GM19328 (cell line): ENCODE measurements around the gene NUP205.

ENCODE experiments used
- ATAC-seq: cut with Tn5 transposase; IDR thresholded peaks from one replicate; pipeline ENCODE4 v1.9.1; 2021; ENCODE audit warnings: mild to moderate bottlenecking, moderate library complexity; ENCODE audit not compliant: unreplicated experiment

The NUP205 gene

DNA sequence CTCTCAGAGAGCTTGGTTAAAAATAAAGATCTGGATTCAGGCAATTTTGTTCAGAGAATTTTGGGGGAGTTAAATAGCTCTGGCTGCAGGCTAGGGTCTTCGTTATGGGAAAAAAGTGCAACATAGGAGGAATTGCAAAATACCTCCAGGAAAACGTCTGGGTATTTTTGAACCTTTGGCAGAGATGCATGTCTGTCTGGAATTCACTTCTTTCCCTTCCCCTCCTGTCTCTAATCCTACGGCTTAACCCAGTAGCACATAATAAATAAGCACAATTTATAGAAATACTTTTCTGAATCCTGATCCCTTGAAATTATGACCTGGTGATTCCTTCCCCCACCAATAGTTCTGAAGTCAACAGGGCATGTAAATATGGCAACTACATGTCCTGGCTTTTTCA lies 19.3 kb upstream of the NUP205 start:
- ATAC-seq, result no peak

DNA sequence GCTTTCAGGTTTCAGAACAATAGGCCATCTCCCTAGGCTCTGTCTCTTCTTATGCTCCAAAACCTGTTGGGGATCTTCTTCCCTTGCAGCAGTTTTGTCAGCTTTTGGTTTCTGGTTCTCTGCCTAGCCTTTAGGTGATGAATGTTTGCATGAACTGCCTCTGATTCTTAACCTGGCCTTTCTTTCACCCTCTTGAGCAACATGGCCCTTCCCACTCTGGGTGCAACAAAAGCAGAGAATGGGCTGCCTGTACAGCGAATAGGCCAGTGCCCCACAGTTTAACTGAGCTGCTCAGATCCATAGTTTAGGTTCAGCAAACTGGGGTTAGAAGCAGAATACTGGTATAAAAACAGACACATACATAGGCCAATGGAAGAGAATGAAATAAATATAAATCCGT lies 18.1 kb upstream of the NUP205 start:
- ATAC-seq, result no peak

DNA sequence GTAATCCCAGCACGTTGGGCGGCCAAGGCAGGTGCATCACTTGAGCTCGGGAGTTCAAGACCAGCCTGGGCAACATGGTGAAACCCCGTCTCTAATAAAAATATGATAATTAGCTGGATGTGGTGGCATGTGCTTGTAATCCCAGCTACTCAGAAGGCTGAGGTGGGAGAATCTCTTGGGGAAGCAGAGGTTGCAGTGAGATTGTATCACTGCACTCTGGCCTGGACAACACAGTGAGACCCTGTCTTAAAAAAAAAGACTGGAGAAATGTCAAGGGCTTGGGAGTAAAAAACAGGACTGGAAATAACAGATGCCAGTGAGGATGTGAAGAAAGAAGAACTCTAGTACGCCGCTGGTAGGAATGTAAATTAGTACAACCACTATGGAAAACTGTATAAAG lies 16.7 kb upstream of the NUP205 start:
- no peak for ATAC-seq

DNA sequence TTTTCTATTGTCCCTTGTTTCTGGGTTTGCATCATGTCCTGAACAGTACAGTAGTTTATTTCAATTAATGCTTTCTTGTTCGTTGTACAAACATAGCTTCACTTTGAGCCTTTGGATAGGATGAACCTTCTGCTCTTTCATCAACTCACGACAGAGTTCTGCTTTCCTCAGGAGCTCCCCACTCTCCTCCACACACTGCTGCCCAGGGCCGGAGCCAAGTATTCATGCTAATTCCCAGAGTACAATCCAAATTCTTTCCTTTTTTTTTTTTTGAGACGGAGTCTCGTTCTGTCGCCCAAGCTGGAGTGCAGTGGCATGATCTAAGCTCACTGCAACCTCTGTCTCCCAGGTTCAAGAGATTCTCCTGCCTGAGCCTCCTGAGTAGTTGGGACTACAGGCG lies 7.5 kb upstream of the NUP205 start:
- no peak for ATAC-seq

DNA sequence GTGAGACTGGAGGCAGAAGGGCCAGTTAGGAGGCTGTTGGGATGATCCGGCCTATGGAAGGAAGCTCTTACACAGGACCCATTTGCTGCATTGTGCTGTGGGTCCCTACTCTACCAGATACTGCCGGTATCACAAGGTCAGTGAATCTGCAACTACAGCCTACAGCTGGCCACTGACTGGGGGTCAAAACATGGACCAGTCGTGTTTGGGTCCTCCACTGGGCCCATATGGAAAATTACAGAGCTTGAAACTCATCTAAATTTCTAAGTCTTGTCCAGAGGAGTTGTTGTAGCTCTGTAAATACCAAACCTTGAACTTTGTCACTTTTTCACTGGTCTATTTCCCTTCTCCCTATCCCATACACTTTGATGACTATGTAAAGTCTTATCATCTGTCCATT lies 5.6 kb upstream of the NUP205 start:
- ATAC-seq, result no peak

DNA sequence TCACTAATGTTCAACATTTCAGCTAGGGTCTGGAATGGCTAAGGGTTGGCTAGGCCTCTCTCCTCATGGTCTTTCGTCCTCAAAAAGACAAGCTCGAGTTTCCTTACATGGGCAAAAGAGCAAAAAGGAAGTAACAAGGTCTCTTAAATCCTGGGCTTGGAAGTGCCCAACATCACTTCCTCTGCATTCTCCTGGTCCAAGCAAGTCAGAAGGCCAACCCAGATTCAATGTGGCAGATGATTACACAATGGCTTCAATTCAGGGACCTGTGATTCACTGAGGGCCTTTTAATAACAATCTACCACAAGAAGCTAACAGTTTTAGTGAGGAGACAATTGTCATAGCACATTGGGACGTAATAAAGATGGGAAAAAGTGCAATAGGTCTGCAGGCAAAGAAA lies 4.4 kb upstream of the NUP205 start:
- ATAC-seq, result no peak

DNA sequence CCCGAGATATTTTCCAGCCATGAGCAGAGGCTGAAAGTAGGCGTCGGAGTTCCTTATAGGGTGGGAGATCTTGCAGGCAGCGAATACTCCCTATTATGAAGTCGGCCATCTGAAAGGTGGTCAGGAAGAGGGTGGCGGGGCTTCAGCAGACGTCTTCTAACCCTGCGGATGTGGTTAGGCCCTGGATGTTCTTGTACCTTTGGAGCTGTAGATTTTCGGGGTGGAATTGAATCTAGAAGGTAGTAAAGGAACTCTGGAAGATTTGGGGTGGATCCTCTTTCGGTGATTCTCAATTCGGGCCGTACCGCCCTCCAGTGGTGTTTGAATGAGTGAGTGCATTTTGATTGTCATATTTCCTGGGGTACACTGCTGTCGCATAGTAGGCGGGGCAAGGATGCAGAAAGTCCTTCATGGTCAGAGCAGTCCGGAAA lies 635 bp downstream of the NUP205 start:
- ATAC-seq, result peak; percentile 60

DNA sequence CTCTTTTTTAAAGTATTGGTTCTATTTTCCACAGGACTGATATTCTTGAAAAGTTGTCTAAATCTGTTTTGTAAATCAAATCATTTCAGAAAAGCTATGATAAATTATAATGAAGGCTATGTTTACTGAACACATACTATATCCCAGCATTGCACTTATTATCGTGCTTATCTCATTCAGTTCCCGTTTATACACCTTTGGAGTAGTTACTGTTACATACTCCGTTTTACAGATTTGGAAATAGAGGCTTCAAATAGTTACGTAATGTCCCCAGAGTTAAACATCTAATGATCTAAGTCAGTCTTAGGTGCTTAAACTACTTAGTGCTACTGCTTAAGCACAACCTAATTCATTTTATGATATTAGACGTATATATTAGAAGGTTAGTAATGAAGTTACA lies 1.2 kb downstream of the NUP205 start:
- ATAC-seq, result no peak

DNA sequence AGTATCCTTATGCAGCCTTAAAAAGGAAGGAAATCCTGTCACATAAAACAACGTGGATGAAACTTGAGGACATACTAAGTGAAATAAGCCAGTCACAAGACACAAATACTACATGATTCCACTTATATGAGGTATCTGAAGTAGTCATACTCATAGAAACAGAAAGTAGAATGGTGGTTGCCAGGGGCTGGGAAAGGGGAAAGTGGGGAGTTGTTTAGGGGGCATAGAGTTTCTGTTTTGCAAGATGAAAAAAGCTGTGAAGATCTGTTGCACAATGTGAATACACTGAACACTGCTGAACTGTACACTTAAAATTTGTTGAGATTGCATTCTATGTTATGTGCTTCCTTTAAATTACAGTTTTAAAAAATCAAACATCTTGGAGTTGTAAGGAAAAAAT lies 2.9 kb downstream of the NUP205 start:
- ATAC-seq, result no peak

DNA sequence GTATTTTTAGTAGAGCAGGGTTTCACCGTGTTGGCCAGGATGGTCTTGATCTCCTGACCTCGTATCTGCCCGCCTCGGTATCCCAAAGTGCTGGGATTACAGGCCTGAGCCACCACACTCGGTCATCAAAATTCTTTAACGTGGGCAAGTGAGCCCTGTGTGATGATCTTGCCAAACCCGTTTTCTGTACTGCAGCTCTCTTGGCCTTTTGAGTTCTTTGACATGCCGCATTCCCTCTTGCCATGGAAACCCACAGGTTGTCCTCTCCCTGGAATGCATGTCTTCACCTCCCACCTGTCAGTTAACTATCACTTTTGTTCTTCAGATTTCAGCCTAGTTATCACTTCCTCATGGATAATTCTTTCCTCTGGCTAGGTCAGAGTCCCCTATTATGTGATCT lies 5.0 kb downstream of the NUP205 start:
- no peak for ATAC-seq

DNA sequence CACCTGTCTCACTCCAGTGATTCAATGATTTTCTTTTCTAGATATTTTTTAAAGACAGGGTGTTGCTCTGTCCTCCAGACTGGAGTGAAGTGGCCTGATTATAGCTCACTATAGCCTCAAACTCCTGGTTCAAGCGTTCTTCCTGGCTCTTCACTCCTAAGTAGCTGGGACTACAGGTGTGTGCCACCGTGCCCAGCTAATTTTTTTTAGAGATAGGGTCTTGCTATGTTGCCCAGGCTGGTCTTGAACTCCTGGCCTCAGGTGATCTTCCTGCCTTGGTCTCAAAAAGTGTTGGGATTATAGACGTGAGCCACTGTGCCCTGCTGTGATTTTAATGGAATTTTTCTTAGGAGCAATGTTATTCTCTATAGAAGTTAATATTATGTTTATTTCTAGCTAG lies 14.1 kb downstream of the NUP205 start:
- no peak for ATAC-seq

DNA sequence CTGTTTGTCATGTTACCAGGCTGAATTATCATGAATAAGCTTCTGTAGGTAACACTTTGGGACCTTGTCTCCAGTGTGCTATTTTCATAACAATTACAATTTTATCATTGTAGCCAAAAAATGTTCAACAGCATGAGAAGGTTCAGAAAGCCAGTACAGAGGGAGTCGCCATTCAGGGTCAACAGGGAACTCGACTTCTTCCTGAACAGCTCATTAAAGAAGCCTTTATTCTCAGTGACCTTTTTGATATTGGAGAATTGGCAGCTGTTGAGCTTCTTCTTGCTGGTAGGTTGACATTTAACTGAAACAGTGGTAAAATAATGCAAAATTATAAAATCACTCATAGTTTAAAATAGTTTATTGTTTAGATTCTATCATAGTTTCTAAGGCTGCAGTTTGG lies 15.8 kb downstream of the NUP205 start:
- no peak for ATAC-seq

DNA sequence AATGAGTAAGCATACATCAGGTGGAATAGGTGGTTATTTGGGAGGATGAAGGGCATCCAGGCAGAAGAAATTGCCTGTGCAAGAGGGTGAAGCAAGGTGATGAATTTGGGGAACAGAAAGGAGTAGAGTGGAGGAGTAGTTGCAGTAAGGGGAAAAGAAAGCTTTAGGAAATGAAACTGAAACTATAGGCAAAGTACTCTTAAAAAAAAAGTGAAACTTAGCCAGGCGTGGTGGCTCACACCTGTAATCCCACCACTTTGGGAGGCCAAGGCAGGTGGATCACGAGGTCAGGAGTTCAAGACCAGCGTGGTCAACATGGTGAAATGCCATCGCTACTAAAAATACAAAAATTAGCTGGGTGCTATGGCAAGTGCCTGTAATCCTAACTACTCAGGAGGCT lies 17.6 kb downstream of the NUP205 start:
- ATAC-seq, result no peak

DNA sequence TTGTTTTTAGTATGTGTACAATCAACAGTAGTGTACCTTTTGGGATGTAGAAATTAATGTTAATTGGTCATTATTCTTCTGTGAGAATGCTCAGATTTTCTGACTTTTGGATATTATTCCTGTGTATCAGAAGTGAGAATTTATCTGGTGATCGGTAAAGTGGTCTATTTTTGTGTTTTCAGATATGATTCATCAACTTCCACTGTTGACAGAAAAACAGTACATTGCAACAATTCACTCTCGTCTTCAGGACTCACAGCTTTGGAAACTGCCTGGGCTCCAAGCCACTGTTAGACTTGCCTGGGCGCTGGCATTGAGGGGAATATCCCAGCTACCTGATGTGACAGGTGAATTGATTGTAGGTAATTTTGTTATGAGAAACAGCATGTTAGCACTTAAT lies 20.9 kb downstream of the NUP205 start:
- no peak for ATAC-seq

DNA sequence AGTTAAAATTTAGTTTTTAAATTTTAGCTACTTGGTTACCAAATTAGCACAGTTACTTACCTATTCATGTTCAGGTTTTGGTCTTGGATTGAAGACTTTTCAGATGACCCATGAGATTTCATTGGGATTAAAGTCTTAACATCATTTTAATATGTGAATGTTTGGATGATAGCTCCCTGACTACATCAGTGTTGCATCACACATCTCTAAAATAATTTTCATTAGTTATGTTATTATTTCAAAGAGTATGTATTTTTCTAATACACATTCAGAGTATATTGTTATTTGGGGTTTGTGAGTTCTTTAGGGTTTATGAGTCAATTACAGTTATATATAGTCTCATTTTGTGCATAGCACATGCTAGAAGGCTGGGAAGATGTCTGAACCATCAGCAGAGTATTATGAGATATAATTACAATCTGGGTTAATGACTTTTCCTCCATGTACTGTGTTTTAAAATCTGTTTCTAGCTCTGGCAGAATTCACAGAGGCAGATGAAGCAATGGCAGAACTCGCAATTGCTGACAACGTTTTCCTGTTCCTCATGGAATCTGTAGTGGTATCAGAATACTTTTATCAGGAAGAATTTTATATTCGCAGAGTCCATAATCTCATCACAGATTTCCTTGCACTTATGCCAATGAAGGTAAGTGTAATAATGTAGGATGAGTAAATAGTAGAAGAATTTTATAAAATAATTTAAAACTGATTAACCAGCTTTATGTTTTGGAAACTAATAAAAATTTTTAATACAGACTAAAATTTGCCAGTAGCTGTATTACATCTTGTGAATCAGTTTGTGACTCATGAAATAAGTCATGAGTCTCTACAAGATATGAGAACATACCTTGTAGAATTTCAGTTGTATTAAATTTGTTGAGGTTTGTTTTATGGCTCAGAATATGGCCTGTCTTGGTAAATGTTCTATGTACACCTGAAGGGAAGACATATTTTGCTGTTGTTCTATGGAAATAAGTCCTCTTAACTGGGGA lies 26.9 kb downstream of the NUP205 start:
- no peak for ATAC-seq

DNA sequence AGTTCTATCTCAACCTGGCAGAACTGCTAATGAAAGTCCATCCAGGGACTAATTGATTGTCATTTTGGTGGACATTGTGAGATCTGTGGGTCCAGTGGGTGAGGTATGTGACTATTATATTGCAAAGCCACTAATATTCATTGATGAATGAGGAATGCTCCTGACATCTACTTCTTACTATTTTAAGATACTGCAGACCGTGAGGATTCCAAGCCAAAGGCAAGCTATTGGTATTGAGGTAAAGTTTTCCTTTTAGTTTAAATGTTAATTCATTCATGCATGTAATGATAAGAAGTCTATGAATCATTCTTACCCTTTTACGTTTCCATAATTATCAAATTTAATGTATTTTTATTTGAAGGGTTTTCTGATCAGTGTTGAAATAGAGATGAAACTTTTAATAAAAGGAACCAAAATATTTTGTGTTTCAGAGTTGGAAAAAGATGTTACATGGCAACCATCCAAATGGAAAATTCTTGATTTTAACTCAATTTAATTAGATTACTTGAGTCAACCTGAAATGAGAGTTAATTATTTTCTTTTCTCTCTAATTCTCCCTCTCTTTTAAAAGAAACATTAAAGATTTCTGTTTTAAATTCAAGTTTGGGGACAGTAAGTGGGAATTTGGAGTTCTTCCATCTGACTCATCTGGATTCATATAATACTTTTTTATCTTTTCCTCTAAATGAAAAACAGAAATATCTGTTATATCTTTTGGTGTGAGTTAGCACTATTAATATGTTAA lies 39.6 kb downstream of the NUP205 start:
- no peak for ATAC-seq

DNA sequence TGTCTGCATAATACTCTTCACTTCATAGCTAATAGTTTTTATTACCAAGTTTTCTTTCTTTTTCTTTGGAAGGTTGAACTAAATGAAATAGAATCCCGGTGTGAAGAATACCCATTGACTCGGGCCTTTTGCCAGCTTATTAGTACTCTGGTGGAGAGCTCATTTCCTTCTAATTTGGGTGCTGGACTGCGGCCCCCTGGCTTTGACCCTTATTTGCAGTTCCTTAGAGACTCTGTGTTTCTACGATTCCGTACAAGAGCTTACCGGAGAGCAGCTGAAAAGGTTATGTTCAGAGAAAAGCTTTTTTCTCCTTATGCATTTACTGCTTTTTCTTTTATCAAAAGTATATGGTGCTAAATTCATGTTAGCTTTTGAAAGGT lies 40.2 kb downstream of the NUP205 start:
- no peak for ATAC-seq

DNA sequence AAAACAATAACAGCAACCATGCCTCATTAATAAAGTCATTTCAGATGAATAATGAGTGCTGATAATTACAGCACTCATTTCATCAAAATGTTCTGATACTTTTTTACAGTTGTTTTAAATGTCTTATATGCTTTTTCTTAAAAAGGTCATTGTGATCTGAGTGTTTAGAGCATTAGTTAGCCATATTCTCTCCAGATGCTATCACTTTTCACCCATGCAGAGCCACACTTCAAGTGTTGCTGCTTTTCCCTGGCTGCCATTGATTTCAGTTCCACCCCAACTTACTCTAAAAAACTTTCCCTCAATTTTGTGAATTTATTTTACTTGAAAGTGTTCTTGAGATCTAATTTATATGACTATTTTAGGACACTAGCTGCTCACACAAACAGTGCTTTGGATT lies 41.8 kb downstream of the NUP205 start:
- no peak for ATAC-seq

DNA sequence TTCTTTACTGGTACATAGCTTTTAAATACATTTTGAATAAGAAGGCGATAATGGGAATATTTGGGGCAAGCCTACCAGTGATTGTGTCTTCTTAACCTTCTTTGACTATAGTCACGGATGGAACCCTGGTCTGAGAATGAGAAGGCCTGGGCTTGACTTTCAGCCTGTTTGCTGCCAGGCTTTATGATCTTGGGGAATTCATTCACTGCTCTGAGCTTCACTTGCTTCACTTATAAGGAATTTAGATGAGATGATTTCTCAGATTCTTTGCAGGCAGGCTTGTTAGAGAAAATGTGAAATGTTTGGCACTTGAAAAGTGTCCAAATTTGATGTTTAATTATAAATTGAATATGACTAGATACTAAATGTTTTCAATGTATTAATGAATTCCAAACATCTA lies 42.5 kb downstream of the NUP205 start:
- no peak for ATAC-seq

DNA sequence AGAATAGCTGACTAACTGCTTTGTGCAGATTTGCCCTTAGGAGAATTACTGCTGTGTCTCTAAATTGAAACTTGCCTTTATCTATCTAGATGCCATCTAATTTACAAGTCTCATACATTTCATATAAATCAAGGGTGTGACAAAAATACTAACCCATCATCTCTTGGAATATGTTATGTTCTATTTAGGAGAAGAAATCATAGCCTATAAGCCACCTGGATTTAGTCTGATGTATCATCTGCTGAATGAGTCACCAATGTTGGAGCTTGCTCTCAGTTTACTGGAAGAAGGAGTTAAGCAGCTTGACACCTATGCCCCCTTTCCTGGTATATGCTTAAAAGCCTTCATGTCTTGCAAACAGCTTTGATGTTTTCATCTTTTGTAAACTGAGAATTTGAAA lies 43.5 kb downstream of the NUP205 start:
- ATAC-seq, result no peak

DNA sequence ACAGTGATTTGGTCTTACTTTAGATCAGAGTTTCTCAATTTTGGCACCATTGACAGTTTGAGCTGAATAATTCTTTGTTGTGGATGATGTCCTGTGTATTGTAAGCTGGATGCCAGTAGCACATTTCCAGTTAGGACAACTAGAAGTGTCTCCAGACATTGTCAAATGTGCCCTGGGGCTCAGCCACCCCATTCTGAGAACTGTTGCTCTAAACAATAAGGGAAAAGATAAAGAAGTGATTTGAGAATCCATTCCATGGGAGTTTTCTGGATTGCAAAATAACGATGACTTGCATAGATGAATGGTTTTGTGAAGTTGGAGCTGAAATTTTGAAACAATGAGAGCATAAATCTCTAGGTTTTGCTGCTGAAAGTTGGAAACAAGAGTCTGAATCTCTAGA lies 44.6 kb downstream of the NUP205 start:
- ATAC-seq, result no peak

DNA sequence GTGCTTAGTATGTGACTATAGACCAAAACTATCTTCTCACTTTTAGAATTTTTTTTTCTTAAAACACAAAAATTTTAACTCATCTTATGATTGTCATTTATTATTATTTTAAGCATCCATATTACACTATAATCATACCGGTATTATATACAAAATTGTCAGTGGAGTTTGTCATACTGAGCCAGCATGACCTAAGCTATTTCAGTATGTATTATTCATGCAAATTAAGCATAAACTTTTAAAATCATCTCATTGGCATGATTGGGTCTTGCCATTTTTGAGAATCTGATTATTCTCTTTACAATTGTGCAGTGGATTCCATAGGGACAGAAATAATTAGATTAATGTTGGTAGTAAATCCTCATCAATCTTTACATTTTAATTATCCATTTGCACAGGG lies 58.4 kb downstream of the NUP205 start:
- no peak for ATAC-seq
